ENCODE data around the gene UBL4A. TPM values are rescaled to one million over a fixed set of nuclear protein-coding genes. Genes with fewer than 3 reads are reported as not detected.

Gene UBL4A
- total and polyA plus RNA-seq, 9 of the 15 experiments (the other 6 are each of a cell fraction or from before 2014, with no cell fraction given): 15.2 to 140 (median 100) TPM

GRCh38 chrX:154485150-154486051 is 1.0 kb downstream of the UBL4A start (continued):
- TF ChIP-seq ARID4B (CRISPR knock-in tag; IDR thresholded peaks at IDR 0.05) (0 out of 2 replicates have a peak, but pooled peaks have one; percentile 41), RNF219 (CRISPR knock-in tag; IDR thresholded peaks at IDR 0.05) (no peak), MAX (CRISPR knock-in tag; IDR thresholded peaks at IDR 0.05) (peak; percentile 54), NR4A1 (CRISPR knock-in tag; IDR thresholded peaks at IDR 0.05) (no peak), NR4A1 (tag; IDR thresholded peaks at IDR 0.05) (no peak), MNT (conservative IDR thresholded peaks at IDR 0.05) (0 out of 4 replicates have a peak, but pooled peaks of 1 of the 2 experiments have one; percentile 36), RB1 (IDR thresholded peaks at IDR 0.05; ENCODE audit: low read depth) (0 out of 2 replicates have a peak, but pooled peaks have one; percentile 4), EGR1 (conservative IDR thresholded peaks at IDR 0.05) (peak; percentile 74), CUX1 (CRISPR knock-in tag; IDR thresholded peaks at IDR 0.05) (0 out of 2 replicates have a peak, but pooled peaks have one; percentile 6), NONO (IDR thresholded peaks at IDR 0.05; ENCODE audit: low read depth in 2 of 2, low read length in 1 of 2) (no peak), PTTG1 (tag; IDR thresholded peaks at IDR 0.05; ENCODE audit: low read depth) (no peak)
